ENCODE measurements around the gene ZNF93.
A peak's percentile ranks its signal among the peaks of the same experiment; 100 is the strongest.
"Not testable (repeated sequence)": the region's sequence is repeated elsewhere in the genome, so short reads cannot be mapped to it uniquely, and the experiment has no call there.

The ZNF93 gene

GRCh38 chr19:19900729-19901444 is at the start of gene ZNF93:
Gene ZNF93, plus strand, starts transcription at chr19:19900946. Its CDS starts 143 bp downstream, at chr19:19901089.
- DNase-seq = peak; percentile 8

GRCh38 chr19:19851740-19852139 is 49.0 kb upstream of the ZNF93 start:
- not testable (repeated sequence) for DNase-seq

GRCh38 chr19:19858751-19859150 is 42.0 kb upstream of the ZNF93 start:
- no peak for DNase-seq

- no peak for DNase-seq
Measured at GRCh38 chr19:19860756-19861390, 39.9 kb upstream of the ZNF93 start.

- peak; percentile 51 for DNase-seq
Measured at GRCh38 chr19:19865750-19866610, 34.8 kb upstream of the ZNF93 start, which contains the start of gene ZNF253. Gene ZNF253, plus strand, starts transcription at chr19:19865882. Its CDS starts 115 bp downstream, at chr19:19865997.

GRCh38 chr19:19866611-19867248 is 34.0 kb upstream of the ZNF93 start:
- DNase-seq = no peak

GRCh38 chr19:19870086-19870485 is 30.7 kb upstream of the ZNF93 start:
- DNase-seq = not testable (repeated sequence)

- no peak for DNase-seq
Measured at GRCh38 chr19:19871932-19872331, 28.8 kb upstream of the ZNF93 start.

- DNase-seq = no peak
Measured at GRCh38 chr19:19873381-19873780, 27.4 kb upstream of the ZNF93 start.

GRCh38 chr19:19877724-19878123 is 23.0 kb upstream of the ZNF93 start:
- no peak for DNase-seq

GRCh38 chr19:19884583-19884982 is 16.2 kb upstream of the ZNF93 start:
- DNase-seq = no peak

- DNase-seq = not testable (repeated sequence)
Measured at GRCh38 chr19:19892055-19892941, 8.4 kb upstream of the ZNF93 start.

GRCh38 chr19:19900139-19900728 is 512 bp upstream of the ZNF93 start:
- no peak for DNase-seq

- not testable (repeated sequence) for DNase-seq
Measured at GRCh38 chr19:19907551-19907950, 6.8 kb downstream of the ZNF93 start.

GRCh38 chr19:19909654-19910053 is 8.9 kb downstream of the ZNF93 start:
- no peak for DNase-seq

GRCh38 chr19:19911150-19911549 is 10.4 kb downstream of the ZNF93 start:
- peak; percentile 30 for DNase-seq

GRCh38 chr19:19914596-19914995 is 13.8 kb downstream of the ZNF93 start:
- DNase-seq = no peak

- not testable (repeated sequence) for DNase-seq
Measured at GRCh38 chr19:19930417-19930816, 29.7 kb downstream of the ZNF93 start.

GRCh38 chr19:19933432-19934314 is 32.9 kb downstream of the ZNF93 start:
- not testable (repeated sequence) for DNase-seq

GRCh38 chr19:19937403-19937802 is 36.7 kb downstream of the ZNF93 start:
- no peak for DNase-seq

Measured in NCI-H226 (cell line).